ENCODE results near the gene LYRM9. TPM values are rescaled to one million over a fixed set of nuclear protein-coding genes. Genes with fewer than 3 reads are reported as not detected.

LYRM9 gene
- total RNA-seq, 1 donor from 2014 or later = 6.7 TPM

DNA sequence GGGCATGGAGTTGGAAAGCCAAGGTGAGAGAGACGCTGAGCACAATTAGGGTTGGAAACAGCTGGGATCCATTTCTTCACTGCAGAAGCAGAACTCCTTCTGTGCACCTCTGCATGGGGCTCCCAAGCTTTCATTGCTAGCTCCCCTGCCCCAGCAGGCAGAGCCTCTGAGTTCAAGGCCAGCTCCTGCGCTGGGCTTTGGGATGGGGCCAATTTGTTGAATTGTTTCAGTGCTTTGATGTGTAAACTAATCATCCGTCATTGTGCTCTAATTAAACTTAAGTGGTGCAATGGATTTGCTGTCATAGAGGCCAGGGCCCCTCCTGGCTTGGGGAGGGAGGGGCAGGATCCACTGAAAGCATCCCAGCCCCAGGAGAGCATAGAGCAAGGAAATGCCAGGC is 13.5 kb upstream of the LYRM9 start:
- intact Hi-C loops (cut with micrococcal nuclease) = no loop called here

- intact Hi-C loops (cut with micrococcal nuclease) = no loop called here
Observed at GRCh38 chr17:27906226-27906580, 13.0 kb upstream of the LYRM9 start.

DNA sequence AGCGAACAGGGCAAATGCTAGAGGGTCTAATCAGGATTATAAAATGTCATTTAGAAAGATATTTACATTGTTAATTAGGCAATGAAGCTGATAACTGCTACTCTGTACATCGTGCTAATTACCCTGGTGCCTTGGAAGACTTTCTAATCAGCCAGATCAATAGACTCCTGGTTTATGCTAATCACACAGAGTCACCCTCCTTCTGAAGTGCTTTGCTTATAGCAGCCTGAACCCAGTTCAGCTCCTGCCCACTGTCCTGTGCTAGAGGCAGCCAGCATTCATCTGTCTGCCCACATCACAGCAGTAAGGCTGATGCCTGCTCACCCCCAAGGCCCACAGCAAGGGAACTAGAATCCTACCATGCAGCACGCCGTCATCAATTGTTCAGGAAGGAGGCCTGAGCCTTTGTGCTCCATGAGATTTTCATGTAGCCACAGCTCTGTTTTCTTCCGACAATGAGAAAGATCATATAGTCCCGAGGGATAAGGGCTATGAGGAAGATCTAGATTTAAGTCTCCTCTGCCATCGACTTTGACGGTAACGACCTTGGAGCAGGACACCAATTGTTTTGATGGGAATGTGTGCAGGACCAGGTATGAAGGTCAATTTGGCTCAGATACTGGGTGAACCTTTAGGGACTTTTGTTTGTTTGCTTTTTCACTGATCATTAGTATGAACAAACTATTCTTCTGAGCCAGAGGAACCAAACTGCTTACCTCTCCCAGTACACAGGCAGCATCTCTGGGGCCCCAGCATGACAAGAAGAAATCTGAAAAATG is 12.5 kb upstream of the LYRM9 start:
- intact Hi-C loops (cut with micrococcal nuclease) = no loop called here

DNA sequence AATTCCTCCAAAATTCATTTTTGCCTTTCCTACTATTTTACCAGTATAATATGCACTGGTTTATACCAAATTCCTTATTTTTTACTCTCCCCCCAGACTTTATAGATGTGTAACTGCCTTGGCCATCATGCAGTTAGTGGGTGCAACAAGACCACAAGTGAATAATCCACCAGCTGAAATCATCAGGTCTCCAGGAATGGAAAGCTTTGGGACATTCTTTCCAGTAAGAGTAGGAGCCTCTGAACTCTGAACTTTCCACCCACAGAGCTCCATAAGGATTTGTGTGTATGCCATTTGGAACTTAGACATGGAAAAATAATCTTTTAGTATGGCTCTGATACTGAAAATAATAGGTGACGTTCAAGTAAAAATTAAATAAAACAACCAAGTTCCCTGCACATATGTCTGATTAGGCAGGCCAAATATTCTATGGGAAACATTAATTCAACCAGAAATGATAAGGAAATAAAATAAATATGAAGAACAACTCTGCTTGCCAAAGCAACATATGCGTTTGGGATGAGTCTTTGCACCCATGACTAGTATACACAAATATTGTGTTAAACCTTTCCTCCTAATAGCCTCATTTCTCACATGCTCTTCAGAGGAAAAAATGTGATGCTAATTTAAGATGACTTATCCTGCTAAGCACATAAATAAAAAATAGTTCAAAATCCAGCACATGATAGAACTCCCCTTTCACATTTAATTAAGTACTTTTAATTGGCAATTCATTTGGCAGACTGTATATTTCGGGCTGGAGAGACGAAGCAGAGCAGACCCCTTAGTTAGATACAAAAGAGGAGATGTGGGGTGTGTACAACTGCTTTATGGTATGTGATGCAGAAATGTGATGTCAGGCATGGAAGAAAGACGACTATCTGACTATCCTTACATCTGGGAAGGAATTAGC is 11.6 kb upstream of the LYRM9 start:
- intact Hi-C loops (cut with micrococcal nuclease) = no loop called here

- intact Hi-C loops (cut with micrococcal nuclease) = no loop called here
Observed at GRCh38 chr17:27904114-27904513, 10.9 kb upstream of the LYRM9 start.

DNA sequence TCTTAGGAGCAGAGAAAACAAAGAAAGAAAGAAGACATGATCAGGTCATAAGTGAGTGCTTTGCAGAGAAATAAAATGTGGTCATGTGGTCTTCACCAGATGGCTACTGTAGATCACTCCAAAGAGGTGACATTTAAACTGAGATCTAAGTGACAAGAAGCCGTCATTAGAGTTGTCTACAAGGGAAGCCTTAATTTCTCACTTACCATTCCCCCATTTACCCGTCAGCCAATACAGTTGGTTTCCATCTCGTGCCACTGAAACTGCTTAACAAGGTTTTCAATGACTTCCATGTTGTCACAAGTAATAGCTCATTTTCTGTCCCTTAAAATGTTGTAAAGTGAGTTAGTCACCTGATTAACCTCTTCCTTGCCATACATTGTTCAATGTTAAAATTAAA is 6.4 kb upstream of the LYRM9 start:
- intact Hi-C loops (cut with micrococcal nuclease) = loop anchor here (10.0 kb wide), 2 partner anchors 215 to 915 kb away; no protein-coding TSS in a partner anchor

GRCh38 chr17:27898096-27898495 is 4.9 kb upstream of the LYRM9 start:
- intact Hi-C loops (cut with micrococcal nuclease) = loop anchor here (10.0 kb wide), 2 partner anchors 217 to 917 kb away; no protein-coding TSS in a partner anchor

GRCh38 chr17:27896701-27897100 is 3.5 kb upstream of the LYRM9 start:
- intact Hi-C loops (cut with micrococcal nuclease) = loop anchor here (10.0 kb wide), 2 partner anchors 218 to 918 kb away; no protein-coding TSS in a partner anchor

GRCh38 chr17:27895940-27896535 is 2.9 kb upstream of the LYRM9 start:
- intact Hi-C loops (cut with micrococcal nuclease) = loop anchor here (10.0 kb wide), 2 partner anchors 219 to 919 kb away; no protein-coding TSS in a partner anchor

- intact Hi-C loops (cut with micrococcal nuclease) = loop anchor here (10.0 kb wide), 2 partner anchors 219 to 919 kb away; no protein-coding TSS in a partner anchor
Observed at GRCh38 chr17:27895123-27895895, 2.1 kb upstream of the LYRM9 start.

DNA sequence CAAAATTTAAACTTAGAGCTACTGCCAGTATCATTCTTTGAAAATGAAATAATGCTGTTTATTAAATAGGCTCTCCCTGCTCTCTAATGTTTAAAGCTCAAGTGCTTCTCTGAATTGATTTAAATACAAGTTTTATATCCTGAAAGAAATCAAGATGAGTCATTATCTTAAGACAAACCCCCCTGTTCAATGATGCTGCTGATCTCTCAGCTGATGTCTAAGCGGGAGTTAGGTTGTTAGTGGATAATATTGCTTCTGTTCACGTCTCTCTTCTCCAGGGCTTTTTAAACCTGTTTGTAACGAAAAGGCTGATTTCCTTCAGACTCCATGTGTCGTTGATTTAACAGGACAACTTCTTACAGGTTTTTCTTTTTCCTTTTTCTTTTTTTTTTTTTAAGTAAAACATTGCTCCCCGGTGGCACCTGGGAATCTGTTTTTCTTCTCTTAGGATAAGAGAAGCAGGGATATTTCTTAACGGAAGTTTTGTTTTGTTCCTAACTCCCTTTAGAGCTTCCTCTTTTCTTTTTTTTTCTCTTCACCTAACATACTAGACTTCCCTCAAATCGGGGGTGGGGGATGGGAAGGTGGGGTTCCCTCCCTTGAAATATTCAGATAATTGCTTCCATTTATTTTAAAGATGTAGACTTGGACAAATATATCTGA is 807 bp upstream of the LYRM9 start:
- intact Hi-C loops (cut with micrococcal nuclease) = loop anchor here (1.0 to 10.0 kb wide), 11 partner anchors 9 to 921 kb away; partner anchors contain the start of gene WSB1

DNA sequence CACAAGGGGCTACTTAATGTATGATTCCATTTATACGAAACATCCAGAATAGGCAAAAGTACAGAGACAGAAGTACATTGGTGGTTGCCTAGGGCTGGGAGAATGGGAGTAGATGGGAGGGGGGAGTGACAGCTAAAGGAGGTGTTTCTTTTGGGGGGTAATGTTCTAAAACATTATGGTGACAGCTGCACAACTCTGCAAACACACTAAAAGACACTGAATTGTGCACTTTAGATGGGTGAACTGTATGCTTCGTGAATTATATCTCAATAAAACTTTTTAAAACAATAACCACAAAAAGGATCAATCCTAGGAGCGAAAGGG is 661 bp downstream of the LYRM9 start:
- intact Hi-C loops (cut with micrococcal nuclease) = loop anchor here (2.0 to 10.0 kb wide), 5 partner anchors 46 to 922 kb away; partner anchors contain the start of gene WSB1

- intact Hi-C loops (cut with micrococcal nuclease) = loop anchor here (2.0 to 10.0 kb wide), 5 partner anchors 45 to 923 kb away; partner anchors contain the start of gene WSB1
Observed at GRCh38 chr17:27891841-27892240, 1.3 kb downstream of the LYRM9 start.

GRCh38 chr17:27889711-27890251 is 3.4 kb downstream of the LYRM9 start:
- intact Hi-C loops (cut with micrococcal nuclease) = loop anchor here (5.0 to 10.0 kb wide), 5 partner anchors 225 to 925 kb away; partner anchors contain the start of gene WSB1

GRCh38 chr17:27888945-27889344 is 4.2 kb downstream of the LYRM9 start:
- intact Hi-C loops (cut with micrococcal nuclease) = loop anchor here (10.0 kb wide), 1 partner anchor 654 kb away; no protein-coding TSS in a partner anchor

- intact Hi-C loops (cut with micrococcal nuclease) = loop anchor here (10.0 kb wide), 1 partner anchor 653 kb away; no protein-coding TSS in a partner anchor
Observed at GRCh38 chr17:27888067-27888466, 5.1 kb downstream of the LYRM9 start.

GRCh38 chr17:27886348-27886906 is 6.7 kb downstream of the LYRM9 start:
- intact Hi-C loops (cut with micrococcal nuclease) = loop anchor here (10.0 kb wide), 1 partner anchor 652 kb away; no protein-coding TSS in a partner anchor

DNA sequence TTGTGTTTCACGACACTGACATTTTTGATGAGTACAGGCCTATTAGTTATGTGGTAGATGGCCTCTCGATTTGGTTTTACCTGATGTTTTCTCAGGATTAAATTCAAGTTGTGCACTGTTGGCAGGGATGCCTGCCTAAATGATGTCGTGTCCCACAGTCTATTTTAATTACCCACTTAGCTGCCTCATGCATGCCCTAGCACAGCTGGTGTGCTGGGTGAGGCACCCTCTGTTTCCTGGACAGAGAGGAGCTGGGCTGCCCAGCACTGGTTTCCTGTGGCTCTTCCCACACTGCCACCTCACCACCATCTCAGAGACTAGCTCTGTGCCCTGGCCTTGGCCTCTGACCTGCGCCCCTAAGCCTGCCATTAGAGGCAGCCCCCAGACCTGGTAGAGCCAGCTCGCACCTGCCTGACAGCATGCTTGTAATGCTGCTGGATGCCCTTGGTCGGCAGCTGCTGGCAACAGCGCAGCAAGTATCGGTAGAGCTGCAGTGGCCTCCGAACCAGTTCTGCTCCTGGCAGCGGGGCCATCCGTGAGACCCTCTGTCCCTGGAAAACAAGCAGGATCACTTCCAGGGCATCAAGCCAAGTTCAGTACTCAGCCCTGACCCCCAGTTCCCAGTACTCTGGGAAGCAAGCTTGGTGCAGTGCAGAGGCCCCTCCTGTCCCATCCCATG is 10.9 kb downstream of the LYRM9 start:
- intact Hi-C loops (cut with micrococcal nuclease) = loop anchor here (10.0 kb wide), 1 partner anchor 648 kb away; no protein-coding TSS in a partner anchor

Measured in T-helper 1 cell treated with Interleukin-12 subunit alpha and Interleukin-12 subunit beta and Interleukin-4 antibody, amounts not matched to agents 30 ng/mL and 1 ng/mL, for 36 hours (primary cell).